Measurements from ENCODE around the gene ATP5ME.

The ATP5ME gene

GRCh38 chr4:633406-633805, 40.7 kb downstream of the ATP5ME start:
- no peak for DNase-seq (ENCODE audit: low spot score)

- no peak for DNase-seq (ENCODE audit: low spot score)
These were observed 41.1 kb downstream of the ATP5ME start for GRCh38 chr4:632926-633325.

GRCh38 chr4:632196-632790, 41.8 kb downstream of the ATP5ME start:
- no peak for DNase-seq (ENCODE audit: low spot score)

- no peak for DNase-seq (ENCODE audit: low spot score)
These were observed 43.4 kb downstream of the ATP5ME start for GRCh38 chr4:630656-631055.

- DNase-seq (ENCODE audit: low spot score), result no peak
These were observed 44.0 kb downstream of the ATP5ME start for GRCh38 chr4:629915-630641.

GRCh38 chr4:629636-629914, 44.5 kb downstream of the ATP5ME start:
- DNase-seq (ENCODE audit: low spot score), result no peak

GRCh38 chr4:628821-629635, 45.0 kb downstream of the ATP5ME start:
- DNase-seq (ENCODE audit: low spot score), result no peak

- DNase-seq (ENCODE audit: low spot score), result no peak
These were observed 45.8 kb downstream of the ATP5ME start for GRCh38 chr4:628311-628741.

GRCh38 chr4:627347-628125, 46.5 kb downstream of the ATP5ME start:
- DNase-seq (ENCODE audit: low spot score), result no peak

GRCh38 chr4:626201-627091, 47.6 kb downstream of the ATP5ME start:
- DNase-seq (ENCODE audit: low spot score), result no peak

GRCh38 chr4:625631-626161, 48.4 kb downstream of the ATP5ME start:
- DNase-seq (ENCODE audit: low spot score), result no peak

- DNase-seq (ENCODE audit: low spot score), result no peak
These were observed 49.1 kb downstream of the ATP5ME start, which contains the start of gene PDE6B for GRCh38 chr4:624705-625590. TSS of gene PDE6B (plus strand) at chr4:625573. CDS start at chr4:625627, 54 bp downstream.

- DNase-seq (ENCODE audit: low spot score), result no peak
These were observed 50.0 kb downstream of the ATP5ME start for GRCh38 chr4:623914-624566.

- DNase-seq (ENCODE audit: low spot score), result no peak
These were observed 50.8 kb downstream of the ATP5ME start for GRCh38 chr4:622996-623913.
